A549 (cell line): Measurements from ENCODE around the gene RPP25L. TPM values are rescaled to one million over a fixed set of nuclear protein-coding genes. Genes with fewer than 3 reads are reported as not detected.

Experiments
- ATAC-seq, 2 experiments: fragments of 200-7000 bp in 1 of 2; fragments of >200 bp in 1 of 2; cut with Nextera tagmentation in 1 of 2; cut with Tn5 transposase in 1 of 2; 3 replicates each; pipeline versions ENCODE4 v1.8.0 to v1.9.1; 2018 to 2020; ENCODE audit warnings: mild to moderate bottlenecking in 1 of 2, moderate library complexity in 1 of 2
- CTCF ChIA-PET: fragments of 300-600 bp; sonication (Branson Sonifier 250); formaldehyde crosslinking; extraction: SDS; loops from one replicate; lab custom pipeline; 2021; ENCODE audit warnings: antibody characterized with exemption, inconsistent platforms; lab: Yijun Ruan, JAX
- POLR2A ChIA-PET: fragments of 350-600 bp; formaldehyde crosslinking; extraction: SDS; loops from one replicate; lab custom pipeline; 2021; ENCODE audit warnings: antibody characterized with exemption, inconsistent platforms; lab: Yijun Ruan, JAX
- DNase-seq, 2 experiments: peaks; one replicate each; pipeline versions ENCODE4 v3.0.0 to v3.0.0-alpha.2; 2011 to 2016; ENCODE audit warnings: low read depth in 1 of 2, low spot score in 1 of 2
- FAIRE-seq: peaks from 2 replicates; lab custom pipeline; 2011; peaks lifted over from hg19 to GRCh38; lab: Jason Lieb, UNC
- H3K27ac ChIP-seq, 2 experiments: fragments of >200 bp; sonication (Bioruptor Twin); formaldehyde crosslinking; 3 replicates each; pipeline ENCODE4 v1.5.1; 2016 to 2017
- H3K4me1 ChIP-seq: fragments of >200 bp; sonication (Bioruptor Twin); formaldehyde crosslinking; 3 replicates; pipeline ENCODE4 v1.6.1; 2016
- H3K4me2 ChIP-seq: fragments of >200 bp; sonication (Bioruptor Twin); formaldehyde crosslinking; 3 replicates; pipeline ENCODE4 v1.6.1; 2016
- H3K4me3 ChIP-seq: fragments of >200 bp; sonication (Bioruptor Twin); formaldehyde crosslinking; 3 replicates; pipeline ENCODE4 v1.5.1; 2016
- H3K9me3 ChIP-seq: fragments of >200 bp; sonication (Bioruptor Twin); formaldehyde crosslinking; 3 replicates; pipeline ENCODE4 v1.6.1; 2016
- CBX2 ChIP-seq: fragments of 200-600 bp; sonication (generic); IDR thresholded peaks from 2 replicates; pipeline ENCODE4 v1.6.1; 2016; ENCODE audit warnings: low read depth, mild to moderate bottlenecking, borderline replicate concordance
- CBX8 ChIP-seq: fragments of 200-600 bp; sonication (generic); IDR thresholded peaks from 2 replicates; pipeline ENCODE4 v1.6.1; 2016
- CEBPB ChIP-seq, 2 experiments: fragments of >200 bp in 1 of 2; sonication (Bioruptor Twin) in 1 of 2; formaldehyde crosslinking in 1 of 2; IDR thresholded peaks; 2 replicates each; pipeline ENCODE4 v1.6.1; 2012 to 2016
- CHD4 ChIP-seq: fragments of 200-600 bp; sonication (generic); IDR thresholded peaks from 2 replicates; pipeline ENCODE4 v1.6.1; 2016; ENCODE audit warnings: antibody characterized with exemption, mild to moderate bottlenecking, borderline replicate concordance
- ESRRA ChIP-seq: fragments of 150-350 bp; IDR thresholded peaks from 2 replicates; pipeline ENCODE4 v1.6.1; 2014; ENCODE audit warnings: mild to moderate bottlenecking, low read length, borderline replicate concordance
- FOSB ChIP-seq: fragments of 250-450 bp; sonication (Bioruptor Pico); IDR thresholded peaks from 2 replicates; pipeline ENCODE4 v1.5.0; 2020; ENCODE audit warnings: mild to moderate bottlenecking, moderate library complexity
- FOSL2 ChIP-seq, 2 experiments: fragments of 450-650 bp in 1 of 2; fragments of >200 bp in 1 of 2; sonication (Bioruptor Twin) in 1 of 2; formaldehyde crosslinking; IDR thresholded peaks; 2 replicates each; pipeline versions ENCODE4 v1.5.0 to v1.6.1; 2016 to 2020; ENCODE audit warnings: mild to moderate bottlenecking in 1 of 2, moderate library complexity in 1 of 2
- GATA3 ChIP-seq: IDR thresholded peaks from 2 replicates; pipeline ENCODE4 v1.6.1; 2012; ENCODE audit warnings: borderline replicate concordance
- HDAC2 ChIP-seq: fragments of 200-600 bp; sonication (generic); IDR thresholded peaks from 2 replicates; pipeline ENCODE4 v1.6.1; 2016
- HOXA7 ChIP-seq: fragments of 250-450 bp; sonication (Bioruptor Pico); IDR thresholded peaks from 2 replicates; pipeline ENCODE4 v1.5.0; 2020; ENCODE audit warnings: mild to moderate bottlenecking, moderate library complexity
- HOXB5 ChIP-seq: fragments of 250-450 bp; sonication (Bioruptor Pico); IDR thresholded peaks from 2 replicates; pipeline ENCODE4 v1.5.0; 2020; ENCODE audit warnings: mild to moderate bottlenecking, moderate library complexity
- JUNB ChIP-seq: fragments of >200 bp; sonication (Bioruptor Twin); formaldehyde crosslinking; IDR thresholded peaks from 2 replicates; pipeline ENCODE4 v1.6.1; 2016
- KDM1A ChIP-seq: fragments of 200-600 bp; sonication (generic); IDR thresholded peaks from 2 replicates; pipeline ENCODE4 v1.6.1; 2016; ENCODE audit warnings: low read depth, mild to moderate bottlenecking
- MAFK ChIP-seq: fragments of 450-650 bp; IDR thresholded peaks from 2 replicates; pipeline ENCODE4 v1.6.1; 2014; ENCODE audit not compliant: partially characterized antibody
- MAZ ChIP-seq: fragments of 150-350 bp; IDR thresholded peaks from 2 replicates; pipeline ENCODE4 v1.6.1; 2014; ENCODE audit warnings: antibody characterized with exemption, low read depth, low read length, borderline replicate concordance
- MYC ChIP-seq: IDR thresholded peaks from 2 replicates; pipeline ENCODE4 v1.6.1; 2012; ENCODE audit warnings: mild to moderate bottlenecking, inconsistent platforms, low read length, improper control_type of control experiment, borderline replicate concordance
- SMC3 ChIP-seq: fragments of >200 bp; sonication (Bioruptor Twin); formaldehyde crosslinking; IDR thresholded peaks from 3 replicates; pipeline ENCODE4 v1.6.1; 2018; ENCODE audit warnings: inconsistent platforms
- SREBF2 ChIP-seq: fragments of 450-650 bp; IDR thresholded peaks from 2 replicates; pipeline ENCODE4 v1.6.1; 2014; ENCODE audit warnings: mild to moderate bottlenecking, moderate library complexity
- ZNF302 ChIP-seq: fragments of 250-450 bp; sonication (Bioruptor Pico); IDR thresholded peaks from 2 replicates; pipeline ENCODE4 v1.9.0; 2021; ENCODE audit warnings: inconsistent platforms, mild to moderate bottlenecking, moderate library complexity
- WGBS: methylation state at CpG from one replicate; pipeline ENCODE4 v1.1.6; 2017; ENCODE audit errors: missing lambda C conversion rate; 5-methylcytosine and 5-hydroxymethylcytosine counted together
- polyA plus RNA-seq, 4 experiments: library from polyadenylated mRNA; depleted of rRNA in 3 of 4; stranded (reverse); fragments of >200 nt; fragmentation: RNase III in 1 of 4; extraction: RNeasy Plus Mini Kit Qiagen cat#74134 plus additional on column Dnase treatment in 1 of 4; gene quantifications; 2 replicates in 3 of 4; 3 replicates in 1 of 4; pipeline ENCODE4 v1.2.3, GENCODE V29; 2011 to 2017
- TF ChIP-seq, protein P1 (sequence below): IDR thresholded peaks from 2 replicates; pipeline ENCODE4 v1.6.1; 2012; ENCODE audit warnings: low read depth, borderline replicate concordance
- TF ChIP-seq, protein P2 (sequence below): fragments of 200-600 bp; sonication (generic); IDR thresholded peaks from 2 replicates; pipeline ENCODE4 v1.6.1; 2016; ENCODE audit warnings: antibody characterized with exemption, mild to moderate bottlenecking, moderate library complexity
- TF ChIP-seq, protein P3 (sequence below): IDR thresholded peaks from 2 replicates; pipeline ENCODE4 v1.6.1; 2012
- TF ChIP-seq, protein P4 (sequence below): IDR thresholded peaks from 2 replicates; pipeline ENCODE4 v1.6.1; 2012
- TF ChIP-seq, protein P5 (sequence below): fragments of >200 bp; sonication (Bioruptor Twin); formaldehyde crosslinking; IDR thresholded peaks from 2 replicates; pipeline ENCODE4 v1.6.1; 2016

Gene RPP25L
- polyA plus RNA-seq, 2 of the 4 experiments (the other 2 are of a cell fraction): 40.8 to 41.7 TPM

DNA sequence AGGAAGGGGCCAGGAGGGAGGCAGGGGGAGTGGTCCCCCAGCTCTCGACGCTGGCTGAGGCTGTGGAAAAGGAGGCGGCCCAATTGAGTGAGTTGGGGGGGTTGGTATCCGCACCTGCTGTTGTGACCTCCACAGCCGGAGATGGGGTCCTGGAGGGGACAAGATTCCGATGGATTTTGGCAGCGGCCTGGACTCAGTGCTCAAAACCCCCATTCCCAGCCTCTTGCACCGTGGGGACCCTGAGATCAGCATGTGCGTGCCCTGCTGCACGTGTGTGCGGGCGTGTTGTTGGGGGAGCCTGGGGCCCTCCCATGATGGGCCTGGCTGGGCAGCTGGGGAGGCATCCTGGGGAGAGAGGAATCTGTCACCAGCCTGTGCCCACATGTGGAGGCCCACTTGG is 37.3 kb downstream of the RPP25L start:
- Histone ChIP-seq H3K9me3 (no peaks in the 10 kb centered on the region), H3K4me3 (no peak overlapping the region), H3K4me1 (peaks cover 20% of the 10 kb centered on the region), H3K27ac (no peak overlapping the region), H3K4me2 (no peak overlapping the region)
- ChIA-PET POLR2A (no interaction called here), CTCF (interaction anchor here (1.4 to 17.1 kb wide), 5 partner anchors 11 to 171 kb away, joined by 5 to 168 read pairs (median 22); no protein-coding TSS in a partner anchor)
- WGBS: 88% methylated on average over 12 of the region's 12 CpGs
- TF ChIP-seq, protein P1, sequence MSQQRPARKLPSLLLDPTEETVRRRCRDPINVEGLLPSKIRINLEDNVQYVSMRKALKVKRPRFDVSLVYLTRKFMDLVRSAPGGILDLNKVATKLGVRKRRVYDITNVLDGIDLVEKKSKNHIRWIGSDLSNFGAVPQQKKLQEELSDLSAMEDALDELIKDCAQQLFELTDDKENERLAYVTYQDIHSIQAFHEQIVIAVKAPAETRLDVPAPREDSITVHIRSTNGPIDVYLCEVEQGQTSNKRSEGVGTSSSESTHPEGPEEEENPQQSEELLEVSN: no peak
- TF ChIP-seq KDM1A (no peak), JUNB (no peak), HOXB5 (CRISPR knock-in tag) (no peak), MAZ (no peak), MAFK (no peak), FOSB (CRISPR knock-in tag) (no peak), FOSL2 (IDR thresholded peaks at IDR 0.05) (no peak), FOSL2 (CRISPR knock-in tag; IDR thresholded peaks at IDR 0.05) (no peak), CBX2 (no peak)
- TF ChIP-seq, protein P2, sequence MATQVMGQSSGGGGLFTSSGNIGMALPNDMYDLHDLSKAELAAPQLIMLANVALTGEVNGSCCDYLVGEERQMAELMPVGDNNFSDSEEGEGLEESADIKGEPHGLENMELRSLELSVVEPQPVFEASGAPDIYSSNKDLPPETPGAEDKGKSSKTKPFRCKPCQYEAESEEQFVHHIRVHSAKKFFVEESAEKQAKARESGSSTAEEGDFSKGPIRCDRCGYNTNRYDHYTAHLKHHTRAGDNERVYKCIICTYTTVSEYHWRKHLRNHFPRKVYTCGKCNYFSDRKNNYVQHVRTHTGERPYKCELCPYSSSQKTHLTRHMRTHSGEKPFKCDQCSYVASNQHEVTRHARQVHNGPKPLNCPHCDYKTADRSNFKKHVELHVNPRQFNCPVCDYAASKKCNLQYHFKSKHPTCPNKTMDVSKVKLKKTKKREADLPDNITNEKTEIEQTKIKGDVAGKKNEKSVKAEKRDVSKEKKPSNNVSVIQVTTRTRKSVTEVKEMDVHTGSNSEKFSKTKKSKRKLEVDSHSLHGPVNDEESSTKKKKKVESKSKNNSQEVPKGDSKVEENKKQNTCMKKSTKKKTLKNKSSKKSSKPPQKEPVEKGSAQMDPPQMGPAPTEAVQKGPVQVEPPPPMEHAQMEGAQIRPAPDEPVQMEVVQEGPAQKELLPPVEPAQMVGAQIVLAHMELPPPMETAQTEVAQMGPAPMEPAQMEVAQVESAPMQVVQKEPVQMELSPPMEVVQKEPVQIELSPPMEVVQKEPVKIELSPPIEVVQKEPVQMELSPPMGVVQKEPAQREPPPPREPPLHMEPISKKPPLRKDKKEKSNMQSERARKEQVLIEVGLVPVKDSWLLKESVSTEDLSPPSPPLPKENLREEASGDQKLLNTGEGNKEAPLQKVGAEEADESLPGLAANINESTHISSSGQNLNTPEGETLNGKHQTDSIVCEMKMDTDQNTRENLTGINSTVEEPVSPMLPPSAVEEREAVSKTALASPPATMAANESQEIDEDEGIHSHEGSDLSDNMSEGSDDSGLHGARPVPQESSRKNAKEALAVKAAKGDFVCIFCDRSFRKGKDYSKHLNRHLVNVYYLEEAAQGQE: no peak
- TF ChIP-seq, protein P3, sequence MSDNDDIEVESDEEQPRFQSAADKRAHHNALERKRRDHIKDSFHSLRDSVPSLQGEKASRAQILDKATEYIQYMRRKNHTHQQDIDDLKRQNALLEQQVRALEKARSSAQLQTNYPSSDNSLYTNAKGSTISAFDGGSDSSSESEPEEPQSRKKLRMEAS: no peak
- DNase-seq (no peak), ATAC-seq (no peak), FAIRE-seq (no peak)

DNA sequence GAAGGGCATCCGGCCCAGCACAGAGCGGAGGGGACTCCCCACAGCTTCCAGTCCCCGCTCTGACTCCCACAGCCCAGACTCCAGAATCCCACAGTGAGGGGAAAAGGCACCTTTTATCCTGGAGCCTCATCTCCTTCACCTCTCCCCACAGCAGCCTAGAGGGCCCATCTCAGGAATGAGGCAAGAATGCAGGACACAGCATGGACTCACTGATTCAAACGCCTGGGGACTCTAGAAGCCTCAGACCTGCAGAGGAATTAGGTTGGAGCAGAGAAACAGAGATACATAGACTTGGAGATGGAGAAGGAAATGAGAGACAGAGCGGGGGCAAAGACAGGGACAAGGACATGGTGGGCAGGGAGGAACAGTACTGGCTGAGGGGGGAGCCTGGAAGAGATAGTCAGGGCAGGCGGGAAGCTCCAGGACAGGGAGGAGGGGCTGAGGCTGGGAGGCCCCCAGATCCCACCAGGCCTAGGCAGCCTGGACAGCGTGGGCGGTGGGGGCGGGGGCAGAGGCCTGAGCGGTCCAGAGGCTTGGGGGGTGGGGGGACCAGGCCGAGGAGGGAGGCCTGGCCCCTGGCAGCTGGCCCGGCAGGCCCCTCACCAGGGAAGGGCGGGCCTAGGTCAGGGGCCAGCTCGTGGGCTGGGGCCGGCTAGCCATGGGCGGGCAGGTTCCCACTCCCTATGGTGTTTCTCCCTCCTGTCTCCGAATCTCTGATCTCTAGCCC is 38.1 kb downstream of the RPP25L start:
- Histone ChIP-seq H3K4me3 (no peak overlapping the region), H3K27ac (0 out of 6 replicates have a peak overlapping the region, but pooled peaks of 1 of the 2 experiments have one; percentile 20), H3K4me1 (peaks cover 20% of the 10 kb centered on the region), H3K4me2 (no peak overlapping the region), H3K9me3 (no peaks in the 10 kb centered on the region)
- DNase-seq (no peak), FAIRE-seq (no peak), ATAC-seq (no peak)
- CTCF ChIA-PET: interaction anchor here (1.4 to 17.1 kb wide), 4 partner anchors 18 to 170 kb away, joined by 5 to 168 read pairs (median 74); no protein-coding TSS in a partner anchor
- 87% methylated on average over 14 of the region's 17 CpGs for WGBS
- POLR2A ChIA-PET: no interaction called here
- TF ChIP-seq, protein P4, sequence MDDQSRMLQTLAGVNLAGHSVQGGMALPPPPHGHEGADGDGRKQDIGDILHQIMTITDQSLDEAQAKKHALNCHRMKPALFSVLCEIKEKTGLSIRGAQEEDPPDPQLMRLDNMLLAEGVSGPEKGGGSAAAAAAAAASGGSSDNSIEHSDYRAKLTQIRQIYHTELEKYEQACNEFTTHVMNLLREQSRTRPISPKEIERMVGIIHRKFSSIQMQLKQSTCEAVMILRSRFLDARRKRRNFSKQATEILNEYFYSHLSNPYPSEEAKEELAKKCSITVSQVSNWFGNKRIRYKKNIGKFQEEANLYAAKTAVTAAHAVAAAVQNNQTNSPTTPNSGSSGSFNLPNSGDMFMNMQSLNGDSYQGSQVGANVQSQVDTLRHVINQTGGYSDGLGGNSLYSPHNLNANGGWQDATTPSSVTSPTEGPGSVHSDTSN: no peak
- TF ChIP-seq SMC3 (no peak), CHD4 (no peak), FOSB (CRISPR knock-in tag) (no peak), MAFK (no peak), HDAC2 (no peak), CEBPB (IDR thresholded peaks at IDR 0.05) (no peak), ESRRA (no peak), CBX8 (no peak), KDM1A (no peak), HOXA7 (CRISPR knock-in tag) (no peak), GATA3 (no peak), SREBF2 (no peak), FOSL2 (IDR thresholded peaks at IDR 0.05) (no peak), FOSL2 (CRISPR knock-in tag; IDR thresholded peaks at IDR 0.05) (no peak), MAZ (no peak), ZNF302 (CRISPR knock-in tag) (no peak), MYC (no peak)
- TF ChIP-seq, protein P3: no peak
- TF ChIP-seq, protein P5, sequence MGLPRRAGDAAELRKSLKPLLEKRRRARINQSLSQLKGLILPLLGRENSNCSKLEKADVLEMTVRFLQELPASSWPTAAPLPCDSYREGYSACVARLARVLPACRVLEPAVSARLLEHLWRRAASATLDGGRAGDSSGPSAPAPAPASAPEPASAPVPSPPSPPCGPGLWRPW: no peak
